Ectodermal cell (in vitro differentiated cells): ENCODE results near the gene ENOSF1.

ENCODE experiments used
- H3K27ac ChIP-seq: 2 replicates; pipeline ENCODE4 v1.7.0; 2013; ENCODE audit warnings: mild to moderate bottlenecking, low read depth, low read length; ENCODE audit not compliant: insufficient read depth, poor library complexity, severe bottlenecking
- H3K27me3 ChIP-seq: 2 replicates; pipeline ENCODE4 v1.7.0; 2013; ENCODE audit warnings: mild to moderate bottlenecking, low read length; ENCODE audit not compliant: insufficient read depth, control insufficient read depth, poor library complexity, severe bottlenecking
- H3K36me3 ChIP-seq: one replicate; pipeline ENCODE4 v1.7.0; 2013; ENCODE audit warnings: low read length; ENCODE audit not compliant: control insufficient read depth, insufficient read depth
- H3K4me1 ChIP-seq: one replicate; pipeline ENCODE4 v1.7.0; 2013; ENCODE audit warnings: low read length; ENCODE audit not compliant: control insufficient read depth, insufficient read depth
- H3K4me3 ChIP-seq: 2 replicates; pipeline ENCODE4 v1.7.0; 2013; ENCODE audit warnings: low read depth, low read length, control low read depth; ENCODE audit not compliant: insufficient read depth
- H3K9me3 ChIP-seq: 2 replicates; pipeline ENCODE4 v1.7.0; 2013; ENCODE audit warnings: mild to moderate bottlenecking, low read length, moderate library complexity; ENCODE audit not compliant: control insufficient read depth
- WGBS, 2 experiments: methylation state at CpG; one replicate each; pipeline ENCODE4 v1.1.7; 2013; ENCODE audit warnings: missing lambda C conversion rate in 2 of 2; 5-methylcytosine and 5-hydroxymethylcytosine counted together

Gene ENOSF1

GRCh38 chr18:621291-622043 is 91.0 kb downstream of the ENOSF1 start:
- no peaks in the 10 kb centered on the region for H3K4me1 ChIP-seq
- H3K4me3 ChIP-seq: no peak overlapping the region
- H3K27ac ChIP-seq: no peak overlapping the region
- no peaks in the 10 kb centered on the region for H3K27me3 ChIP-seq
- H3K9me3 ChIP-seq: no peaks in the 10 kb centered on the region
- WGBS, 2 experiments: 73 to 74% methylated on average over 6 to 7 of the region's 7 CpGs
- no peaks in the 10 kb centered on the region for H3K36me3 ChIP-seq
